ENCODE data around the gene AMH. TPM values are rescaled to one million over a fixed set of nuclear protein-coding genes. Genes with fewer than 3 reads are reported as not detected.
"Not testable (repeated sequence)": the region's sequence is repeated elsewhere in the genome, so short reads cannot be mapped to it uniquely, and the experiment has no call there.

AMH gene
- 1 to 10 TPM in 3 of 4 donors, under 1 TPM in 1; 0.50 to 3.7 (median 1.3) TPM for total RNA-seq

- intact Hi-C loops (cut with DNase I) = no loop called here
- Histone ChIP-seq H3K4me3 (no peak within 1 kb of the TSS), H3K4me1 (peaks cover 42 to 66% (median 48%) of the 10 kb centered on the region in 4 donors), H3K27me3 (peaks cover 11 to 54% (median 38%) of the 10 kb centered on the region in 4 donors), H3K27ac (replicated peaks in 1 of 4) (no peak within 1 kb of the TSS), H3K36me3 (peaks cover 27 to 52% (median 49%) of the 10 kb centered on the region in 4 donors), H3K9me3 (no peaks in the 10 kb centered on the region)
- 69% methylated on average over 9 of the region's 27 CpGs for WGBS
- TF ChIP-seq CTCF (IDR thresholded peaks at IDR 0.05) (no peak), POLR2A (IDR thresholded peaks at IDR 0.05; ENCODE audit: low read depth) (no peak)
- DNase-seq (ENCODE audit: extremely low spot score) = no peak
These were observed at the start of gene AMH for GRCh38 chr19:2249010-2249866. Gene AMH, plus strand, starts transcription at chr19:2249323. Its CDS starts 10 bp downstream, at chr19:2249333.

GRCh38 chr19:2199861-2200623 is 49.1 kb upstream of the AMH start:
- no peak overlapping the region for H3K4me3 ChIP-seq
- H3K27me3 ChIP-seq = no peaks in the 10 kb centered on the region
- TF ChIP-seq EP300 (IDR thresholded peaks at IDR 0.05) (no peak), POLR2A (IDR thresholded peaks at IDR 0.05; ENCODE audit: low read depth) (no peak), POLR2AphosphoS5 (IDR thresholded peaks at IDR 0.05) (no peak), CTCF (IDR thresholded peaks at IDR 0.05) (no peak)
- no peaks in the 10 kb centered on the region for H3K9me3 ChIP-seq
- H3K27ac ChIP-seq (replicated peaks in 1 of 4) = no peak overlapping the region
- DNase-seq (ENCODE audit: extremely low spot score) = no peak
- 92% methylated on average over 36 of the region's 37 CpGs for WGBS
- peaks cover 11 to 89% (median 69%) of the 10 kb centered on the region in 4 donors for H3K36me3 ChIP-seq
- H3K4me1 ChIP-seq = peaks cover 0 to 18% (median 7%) of the 10 kb centered on the region in 4 donors
- intact Hi-C loops (cut with DNase I) = no loop called here

GRCh38 chr19:2200624-2201294 is 48.4 kb upstream of the AMH start:
- intact Hi-C loops (cut with DNase I); H3K9me3 ChIP-seq; DNase-seq (ENCODE audit: extremely low spot score); H3K27ac ChIP-seq (replicated peaks in 1 of 4); H3K4me3 ChIP-seq; H3K27me3 ChIP-seq: not testable (repeated sequence)
- Histone ChIP-seq H3K4me1 (peaks cover 0 to 18% (median 7%) of the 10 kb centered on the region in 4 donors), H3K36me3 (peaks cover 12 to 89% (median 65%) of the 10 kb centered on the region in 4 donors)
- WGBS = 94% methylated on average over 50 of the region's 50 CpGs

GRCh38 chr19:2201473-2202148 is 47.5 kb upstream of the AMH start:
- intact Hi-C loops (cut with DNase I) = no loop called here
- Histone ChIP-seq H3K36me3 (peaks cover 20 to 87% (median 58%) of the 10 kb centered on the region in 4 donors), H3K4me1 (peaks cover 0 to 18% (median 7%) of the 10 kb centered on the region in 4 donors), H3K4me3 (no peak overlapping the region), H3K27me3 (no peaks in the 10 kb centered on the region), H3K27ac (replicated peaks in 1 of 4) (no peak overlapping the region), H3K9me3 (no peaks in the 10 kb centered on the region)
- TF ChIP-seq POLR2AphosphoS5 (IDR thresholded peaks at IDR 0.05) (no peak), CTCF (IDR thresholded peaks at IDR 0.05) (no peak), POLR2A (IDR thresholded peaks at IDR 0.05; ENCODE audit: low read depth) (no peak), EP300 (IDR thresholded peaks at IDR 0.05) (no peak)
- 93% methylated on average over 20 of the region's 21 CpGs for WGBS
- no peak for DNase-seq (ENCODE audit: extremely low spot score)
